Measurements from ENCODE around the gene NCBP3. TPM values are rescaled to one million over a fixed set of nuclear protein-coding genes. Genes with fewer than 3 reads are reported as not detected.

NCBP3 gene
- total RNA-seq, 1 donor from 2014 or later: 43.4 TPM

- intact Hi-C loops (cut with micrococcal nuclease): loop anchor here (10.0 kb wide), 1 partner anchor 226 kb away; no protein-coding TSS in a partner anchor
Measured at GRCh38 chr17:3848229-3848835, 2.3 kb upstream of the NCBP3 start.

GRCh38 chr17:3847165-3847670 is 1.2 kb upstream of the NCBP3 start:
- intact Hi-C loops (cut with micrococcal nuclease): loop anchor here (2.0 to 10.0 kb wide), 2 partner anchors 228 to 520 kb away; partner anchors contain the start of gene UBE2G1

DNA sequence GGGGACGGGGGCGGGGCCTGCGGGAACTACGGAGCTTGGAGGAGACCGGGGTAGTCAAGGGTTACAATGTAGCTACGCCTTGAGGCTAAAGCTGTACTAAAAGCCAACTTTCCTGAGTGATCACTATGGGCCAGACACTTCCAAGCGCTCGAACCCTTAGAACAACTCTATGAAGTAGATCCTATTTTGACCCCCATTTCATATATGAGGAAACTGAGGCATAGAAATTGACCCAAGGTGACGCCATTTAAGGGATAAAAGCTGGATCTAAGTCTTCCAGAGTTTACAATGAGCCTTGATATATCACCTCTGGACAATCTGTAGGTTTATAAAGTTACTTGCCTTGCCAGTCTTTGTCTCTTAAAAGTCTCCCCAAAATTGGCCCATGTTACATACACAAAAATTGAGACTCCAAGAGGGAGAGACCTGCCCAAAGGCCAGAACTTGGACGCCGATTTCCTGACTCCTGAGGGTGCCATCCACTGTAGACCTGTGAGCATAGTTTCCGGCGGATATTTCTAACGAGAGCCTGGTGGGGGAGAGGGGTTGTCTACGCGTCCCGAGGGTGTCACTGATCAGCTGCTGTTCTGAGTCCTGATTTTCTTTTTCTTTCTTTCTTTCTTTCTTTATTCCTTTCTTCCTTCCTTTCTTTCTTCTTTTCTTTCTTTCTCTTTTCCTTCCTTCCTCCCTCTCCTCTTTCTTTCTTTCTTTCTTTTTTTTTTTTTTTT is 555 bp upstream of the NCBP3 start:
- intact Hi-C loops (cut with micrococcal nuclease): loop anchor here (1.0 to 10.0 kb wide), 6 partner anchors 47 to 520 kb away; partner anchors contain the start of genes ATP2A3, CAMKK1, CYB5D2 and UBE2G1

DNA sequence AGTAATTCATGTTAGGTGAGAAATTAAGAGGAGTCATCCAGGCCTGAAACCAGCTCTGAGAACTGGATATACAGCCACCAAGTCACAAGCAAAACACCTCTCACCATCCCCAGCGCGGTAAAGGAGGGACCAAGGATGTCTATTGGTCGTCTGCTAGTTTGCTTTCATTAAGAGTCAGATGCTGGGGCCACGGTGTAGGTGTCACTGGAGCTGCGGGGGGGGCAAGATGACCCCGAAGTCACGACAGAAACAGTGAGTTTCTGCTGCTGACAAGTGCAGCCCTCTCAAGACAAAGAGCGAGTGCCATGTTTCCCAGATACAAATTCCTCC is 790 bp downstream of the NCBP3 start:
- intact Hi-C loops (cut with micrococcal nuclease): loop anchor here (10.0 kb wide), 1 partner anchor 230 kb away; no protein-coding TSS in a partner anchor

DNA sequence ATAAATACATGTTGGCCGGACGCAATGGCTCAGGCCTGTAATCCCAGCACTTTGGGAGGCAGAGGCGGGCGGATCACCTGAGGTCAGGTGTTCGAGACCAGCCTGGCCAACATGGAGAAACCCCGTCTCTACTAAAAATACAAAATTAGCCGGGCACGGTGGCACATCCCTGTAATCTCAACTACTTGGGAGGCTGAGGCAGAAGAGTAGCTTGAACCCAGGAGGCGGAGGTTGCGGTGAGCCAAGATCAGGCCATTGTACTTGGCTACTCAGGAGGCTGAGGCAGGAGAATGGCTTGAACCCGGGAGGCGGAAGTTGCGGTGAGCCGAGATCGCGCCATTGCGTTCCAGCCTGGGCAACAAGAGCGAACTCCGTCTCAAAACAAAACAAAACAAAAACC is 1.5 kb downstream of the NCBP3 start:
- intact Hi-C loops (cut with micrococcal nuclease): loop anchor here (10.0 kb wide), 1 partner anchor 230 kb away; no protein-coding TSS in a partner anchor

DNA sequence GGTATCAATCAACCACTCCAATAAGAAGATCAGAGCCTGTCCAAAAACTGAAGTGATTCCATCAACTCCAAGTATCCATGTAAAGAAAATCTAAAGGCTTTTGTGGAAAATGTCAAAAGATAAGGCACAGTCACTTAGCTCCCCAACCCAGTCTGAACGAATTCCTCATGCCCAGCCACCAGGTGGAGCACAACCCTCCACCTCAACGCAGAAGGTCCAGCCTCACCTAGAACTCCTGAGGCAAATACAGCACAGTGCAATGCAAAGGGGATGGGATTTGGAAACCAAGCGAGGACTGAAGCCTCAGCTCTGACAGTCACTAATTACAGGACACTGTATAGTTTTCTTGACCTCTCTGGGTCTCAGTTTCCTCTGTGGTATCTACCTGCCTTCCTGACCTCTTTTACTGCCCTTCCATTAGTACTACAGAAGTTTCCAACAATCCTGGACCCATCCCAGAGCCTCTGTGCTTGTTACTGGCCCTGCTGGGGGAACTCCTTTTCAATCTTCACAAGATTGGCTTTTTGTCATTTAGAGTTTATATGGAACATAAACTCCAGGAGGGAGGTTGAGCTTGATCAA is 2.0 kb downstream of the NCBP3 start:
- intact Hi-C loops (cut with micrococcal nuclease): loop anchor here (10.0 kb wide), 1 partner anchor 231 kb away; no protein-coding TSS in a partner anchor

DNA sequence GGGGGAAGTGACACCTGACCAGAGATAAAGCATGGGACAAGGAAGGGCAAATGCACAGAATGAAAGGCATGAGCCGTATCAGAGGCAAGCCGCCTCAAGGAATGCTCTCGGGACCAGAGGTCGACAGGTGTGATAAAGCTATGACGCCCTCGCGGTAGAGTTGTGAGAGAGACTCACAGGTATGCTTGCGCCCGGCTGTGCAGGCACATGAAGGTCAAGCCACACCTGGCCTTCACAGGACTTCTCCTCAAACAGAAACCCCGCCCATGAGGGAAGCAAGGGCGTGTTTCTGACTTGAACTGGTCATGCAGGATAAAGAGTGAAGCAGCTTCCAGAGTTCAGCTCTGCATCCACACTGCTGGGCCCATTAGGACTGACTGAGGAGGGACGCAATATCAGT is 7.8 kb downstream of the NCBP3 start:
- intact Hi-C loops (cut with micrococcal nuclease): no loop called here

GRCh38 chr17:3836551-3836950 is 9.5 kb downstream of the NCBP3 start:
- intact Hi-C loops (cut with micrococcal nuclease): no loop called here

DNA sequence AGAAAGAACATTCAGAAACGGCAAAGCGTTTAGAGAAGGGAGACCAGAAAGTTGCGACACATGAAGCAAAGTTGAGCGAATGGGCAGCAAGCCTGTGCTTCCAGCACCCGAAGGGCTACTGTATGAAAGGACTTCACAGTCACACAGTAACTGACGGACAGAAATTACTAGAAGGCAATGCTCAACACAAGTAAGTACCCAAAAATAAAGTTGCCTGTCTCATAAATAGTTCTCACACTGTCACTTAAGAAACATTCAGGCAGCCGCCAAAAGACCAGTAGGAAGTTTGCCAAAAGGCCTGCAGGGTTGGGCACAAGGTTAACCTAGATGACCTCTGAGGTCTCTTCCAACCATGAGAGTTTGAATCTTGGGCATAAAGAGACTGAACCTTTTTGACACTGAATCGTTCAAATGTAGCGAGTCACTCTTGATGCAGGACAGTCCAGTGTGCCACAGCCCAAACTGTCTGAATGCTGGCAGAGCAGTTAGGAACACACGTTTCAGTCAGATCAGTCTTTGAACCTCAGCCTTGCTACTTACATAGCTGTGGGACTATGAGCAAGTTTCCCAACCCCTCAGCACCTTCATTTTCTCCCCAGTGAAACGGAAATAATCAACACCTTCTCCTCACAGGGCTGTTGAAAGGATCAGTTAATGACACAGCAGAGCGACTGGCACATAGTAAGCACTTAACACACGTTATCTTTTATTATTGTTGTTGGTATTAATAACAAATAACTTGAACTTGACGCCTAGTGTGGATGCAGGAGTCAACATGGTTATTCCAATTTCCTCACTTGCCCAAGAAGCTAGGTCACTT is 10.4 kb downstream of the NCBP3 start:
- intact Hi-C loops (cut with micrococcal nuclease): no loop called here

DNA sequence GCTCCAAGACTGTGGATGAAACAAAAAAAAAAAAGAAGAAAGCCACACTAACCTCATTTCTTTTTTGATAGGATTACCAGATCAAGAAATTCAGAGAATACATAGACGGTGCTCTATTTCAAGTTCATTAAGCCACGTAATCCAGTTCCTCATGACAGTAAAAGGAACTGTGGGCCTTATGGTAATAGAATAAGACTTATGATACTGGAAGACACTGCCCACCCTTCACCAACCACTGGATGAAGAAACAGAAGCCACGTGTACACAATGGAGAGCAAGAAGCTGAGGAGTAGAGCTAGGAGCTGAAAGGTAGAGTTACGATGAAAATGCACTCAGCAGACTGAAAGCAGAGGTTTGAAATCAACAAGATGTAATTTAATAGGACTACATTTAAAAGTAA is 11.2 kb downstream of the NCBP3 start:
- intact Hi-C loops (cut with micrococcal nuclease): no loop called here

- intact Hi-C loops (cut with micrococcal nuclease): no loop called here
Measured at GRCh38 chr17:3828852-3829232, 17.2 kb downstream of the NCBP3 start.

- intact Hi-C loops (cut with micrococcal nuclease): no loop called here
Measured at GRCh38 chr17:3828151-3828851, 17.7 kb downstream of the NCBP3 start.

- intact Hi-C loops (cut with micrococcal nuclease): loop anchor here (1.0 to 2.0 kb wide), 2 partner anchors 90 to 144 kb away; no protein-coding TSS in a partner anchor
Measured at GRCh38 chr17:3827124-3827773, 18.8 kb downstream of the NCBP3 start.

- intact Hi-C loops (cut with micrococcal nuclease): loop anchor here (2.0 kb wide), 1 partner anchor 143 kb away; no protein-coding TSS in a partner anchor
Measured at GRCh38 chr17:3826191-3826590, 19.9 kb downstream of the NCBP3 start.

DNA sequence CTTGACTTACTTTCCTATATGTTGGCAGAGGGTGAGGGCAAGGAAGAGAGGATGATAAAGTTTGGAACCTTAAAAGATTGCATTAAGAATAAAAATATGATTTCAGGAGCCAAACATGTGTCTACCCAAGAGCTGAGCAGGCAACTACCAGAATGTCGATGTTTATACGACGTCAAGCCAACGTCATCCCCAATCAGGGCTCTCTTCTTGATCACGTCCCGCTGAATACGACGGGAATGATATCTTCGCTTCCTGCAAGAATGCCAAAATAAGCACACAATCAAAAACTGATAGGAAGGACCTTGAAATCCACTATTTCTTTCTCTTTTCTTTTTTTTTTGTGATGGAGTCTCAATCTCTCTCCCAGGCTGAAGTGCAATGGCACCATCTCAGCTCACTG is 24.9 kb downstream of the NCBP3 start:
- intact Hi-C loops (cut with micrococcal nuclease): no loop called here

DNA sequence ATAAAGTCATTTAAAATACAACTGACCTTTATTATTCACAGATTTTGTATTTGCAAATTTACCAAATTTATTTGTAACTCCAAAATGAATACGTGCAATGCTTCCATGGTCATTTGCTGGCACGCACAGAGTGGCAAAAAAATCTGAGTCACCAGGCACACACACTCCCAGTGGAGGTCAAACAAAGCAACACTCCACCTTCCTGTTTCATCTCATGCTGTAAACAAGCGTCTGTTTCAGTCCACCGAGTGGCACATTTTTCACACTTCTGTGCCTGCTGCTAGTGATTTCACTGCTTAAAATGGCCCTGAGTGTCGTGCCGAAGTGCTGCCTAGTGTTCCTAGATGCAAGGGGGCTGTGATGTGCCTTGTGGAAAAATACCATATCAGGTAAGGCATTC is 27.3 kb downstream of the NCBP3 start:
- intact Hi-C loops (cut with micrococcal nuclease): no loop called here

GRCh38 chr17:3817851-3818605 is 28.0 kb downstream of the NCBP3 start:
- intact Hi-C loops (cut with micrococcal nuclease): no loop called here

DNA sequence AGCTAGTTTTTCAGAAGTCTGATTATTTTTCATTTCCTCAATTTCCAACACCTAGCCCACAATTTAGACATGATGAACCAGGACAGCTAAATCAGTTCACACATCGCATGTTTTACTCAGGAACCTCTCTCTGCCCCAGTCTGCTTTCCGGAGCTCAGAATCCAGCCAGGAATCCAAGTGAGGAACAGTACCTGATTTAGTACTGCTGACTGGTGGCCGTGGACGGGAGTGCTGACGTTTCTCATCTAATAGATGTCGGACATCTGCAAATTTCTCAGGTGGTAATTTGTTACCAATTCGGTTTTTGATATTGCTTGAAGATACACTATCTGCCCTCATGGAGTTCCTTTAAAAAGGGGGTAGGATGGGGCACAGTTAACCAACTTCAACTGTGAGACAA is 30.1 kb downstream of the NCBP3 start:
- intact Hi-C loops (cut with micrococcal nuclease): no loop called here

- intact Hi-C loops (cut with micrococcal nuclease): no loop called here
Measured at GRCh38 chr17:3815122-3815521, 30.9 kb downstream of the NCBP3 start.
